HUES6 (cell line): ENCODE measurements around the gene TMEM42.
A peak's percentile ranks its signal among the peaks of the same experiment; 100 is the strongest.
"Not testable (repeated sequence)": the region's sequence is repeated elsewhere in the genome, so short reads cannot be mapped to it uniquely, and the experiment has no call there.

Source experiments
- H3K27ac ChIP-seq: 2 replicates; pipeline ENCODE4 v1.7.0; 2013; ENCODE audit warnings: low read depth, mild to moderate bottlenecking, low read length, inconsistent platforms
- H3K27me3 ChIP-seq: 2 replicates; pipeline ENCODE4 v1.6.1; 2013; ENCODE audit warnings: low read length; ENCODE audit not compliant: control insufficient read depth, insufficient read depth
- H3K36me3 ChIP-seq: 2 replicates; pipeline ENCODE4 v1.6.1; 2013; ENCODE audit warnings: low read length; ENCODE audit not compliant: control insufficient read depth, insufficient read depth
- H3K4me1 ChIP-seq: 2 replicates; pipeline ENCODE4 v1.6.1; 2013; ENCODE audit warnings: low read length; ENCODE audit not compliant: control insufficient read depth, insufficient read depth
- H3K4me3 ChIP-seq: 2 replicates; pipeline ENCODE4 v1.5.1; 2013; ENCODE audit warnings: low read depth, low read length
- H3K9ac ChIP-seq: one replicate; pipeline ENCODE4 v1.6.1; 2013; ENCODE audit warnings: mild to moderate bottlenecking, low read length
- H3K9me3 ChIP-seq: 2 replicates; pipeline ENCODE4 v1.6.1; 2013; ENCODE audit warnings: low read depth, low read length; ENCODE audit not compliant: control insufficient read depth, insufficient read depth

TMEM42 gene

GRCh38 chr3:44842376-44842775, 19.3 kb upstream of the TMEM42 start:
- Histone ChIP-seq H3K27me3 (no peaks in the 10 kb centered on the region), H3K9me3 (no peaks in the 10 kb centered on the region), H3K36me3 (peaks cover 84% of the 10 kb centered on the region), H3K9ac (no peak overlapping the region), H3K4me1 (no peaks in the 10 kb centered on the region), H3K27ac (no peak overlapping the region), H3K4me3 (no peak overlapping the region)

- Histone ChIP-seq H3K9me3 (no peaks in the 10 kb centered on the region), H3K4me1 (no peaks in the 10 kb centered on the region), H3K9ac (no peak overlapping the region), H3K4me3 (no peak overlapping the region), H3K27me3 (no peaks in the 10 kb centered on the region), H3K27ac (no peak overlapping the region; the same call in 1 of the 2 replicates), H3K36me3 (peaks cover 75% of the 10 kb centered on the region)
Measured at GRCh38 chr3:44845528-44846520, 15.9 kb upstream of the TMEM42 start.

DNA sequence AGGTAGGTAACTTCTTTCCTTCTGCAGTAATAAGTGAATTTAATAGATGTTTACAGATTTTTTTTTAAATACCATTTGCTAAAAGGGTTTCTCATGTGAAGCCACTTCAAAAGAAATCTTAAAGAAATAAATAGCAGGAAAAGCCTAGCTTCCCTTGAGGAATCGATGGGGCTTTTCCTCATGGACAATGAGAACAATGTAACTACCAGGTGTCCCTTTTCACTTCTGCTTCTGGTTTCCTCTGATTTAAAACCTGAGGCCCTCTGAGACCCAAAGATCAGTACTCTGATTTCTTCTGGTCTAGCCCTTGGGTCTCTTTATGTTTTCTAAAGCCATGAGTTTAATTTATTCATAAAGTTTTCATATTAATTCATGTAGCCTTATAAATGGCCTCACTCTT, 13.1 kb upstream of the TMEM42 start:
- Histone ChIP-seq H3K4me3 (no peak overlapping the region), H3K4me1 (no peaks in the 10 kb centered on the region), H3K36me3 (peaks cover 78% of the 10 kb centered on the region), H3K27me3 (no peaks in the 10 kb centered on the region), H3K27ac (no peak overlapping the region), H3K9me3 (no peaks in the 10 kb centered on the region), H3K9ac (no peak overlapping the region)

DNA sequence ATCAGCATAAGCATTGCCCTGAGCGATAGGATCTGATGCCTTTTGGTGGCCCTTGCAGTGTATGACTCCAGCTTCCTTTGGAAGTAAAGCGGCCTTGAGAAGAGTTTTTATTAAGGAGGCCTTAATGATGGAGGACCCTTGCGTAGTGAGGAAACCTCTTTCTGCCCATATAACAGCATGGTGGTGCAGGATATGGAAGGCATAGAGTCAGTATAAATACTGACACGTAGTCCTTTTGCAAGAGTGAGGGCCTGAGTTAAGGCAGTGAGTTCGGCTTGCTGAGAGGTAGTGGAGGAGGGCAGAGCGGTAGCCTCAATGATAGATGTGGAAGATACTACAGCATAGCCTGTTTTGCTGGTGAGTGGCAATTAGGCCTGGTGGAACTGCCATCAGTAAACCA, 5.0 kb upstream of the TMEM42 start:
- not testable (repeated sequence) for H3K27ac ChIP-seq, H3K9ac ChIP-seq, H3K4me1 ChIP-seq, H3K27me3 ChIP-seq, H3K9me3 ChIP-seq, H3K4me3 ChIP-seq
- H3K36me3 ChIP-seq: peaks cover 31% of the 10 kb centered on the region

- Histone ChIP-seq H3K9me3 (no peaks in the 10 kb centered on the region; the same call in 1 of the 2 replicates), H3K4me3 (no peak overlapping the region), H3K36me3 (peaks cover 7% of the 10 kb centered on the region), H3K27ac (no peak overlapping the region), H3K4me1 (peaks cover 5% of the 10 kb centered on the region), H3K9ac (no peak overlapping the region), H3K27me3 (no peaks in the 10 kb centered on the region)
Measured at GRCh38 chr3:44860117-44860516, 1.6 kb upstream of the TMEM42 start.

DNA sequence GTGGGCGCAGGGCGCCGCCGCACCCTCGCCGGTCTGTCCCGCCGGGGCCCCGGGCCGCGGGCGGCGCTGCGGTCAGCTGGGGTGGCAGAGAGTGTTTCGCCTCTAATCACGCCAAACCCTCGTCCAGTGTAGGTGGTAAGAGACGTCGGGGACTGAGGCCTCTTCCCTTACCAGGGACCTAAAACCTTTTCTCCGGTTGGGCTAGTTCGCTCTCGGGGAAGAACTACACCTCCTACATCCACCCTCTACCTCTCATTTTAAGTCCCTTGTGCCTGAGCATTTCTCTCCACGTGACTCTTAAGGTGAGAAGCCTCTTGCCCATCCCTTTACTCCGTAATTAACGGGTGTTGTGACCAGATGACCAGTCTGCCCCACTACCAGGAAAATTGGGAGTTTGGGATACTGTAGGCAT, 520 bp downstream of the TMEM42 start:
- H3K4me1 ChIP-seq: peaks cover 5% of the 10 kb centered on the region
- no peaks in the 10 kb centered on the region for H3K27me3 ChIP-seq
- H3K9ac ChIP-seq: peak overlapping the region; percentile 74
- H3K9me3 ChIP-seq: no peaks in the 10 kb centered on the region
- H3K36me3 ChIP-seq: peaks cover 16% of the 10 kb centered on the region
- no peak overlapping the region for H3K27ac ChIP-seq
- H3K4me3 ChIP-seq: peak overlapping the region; percentile 56

DNA sequence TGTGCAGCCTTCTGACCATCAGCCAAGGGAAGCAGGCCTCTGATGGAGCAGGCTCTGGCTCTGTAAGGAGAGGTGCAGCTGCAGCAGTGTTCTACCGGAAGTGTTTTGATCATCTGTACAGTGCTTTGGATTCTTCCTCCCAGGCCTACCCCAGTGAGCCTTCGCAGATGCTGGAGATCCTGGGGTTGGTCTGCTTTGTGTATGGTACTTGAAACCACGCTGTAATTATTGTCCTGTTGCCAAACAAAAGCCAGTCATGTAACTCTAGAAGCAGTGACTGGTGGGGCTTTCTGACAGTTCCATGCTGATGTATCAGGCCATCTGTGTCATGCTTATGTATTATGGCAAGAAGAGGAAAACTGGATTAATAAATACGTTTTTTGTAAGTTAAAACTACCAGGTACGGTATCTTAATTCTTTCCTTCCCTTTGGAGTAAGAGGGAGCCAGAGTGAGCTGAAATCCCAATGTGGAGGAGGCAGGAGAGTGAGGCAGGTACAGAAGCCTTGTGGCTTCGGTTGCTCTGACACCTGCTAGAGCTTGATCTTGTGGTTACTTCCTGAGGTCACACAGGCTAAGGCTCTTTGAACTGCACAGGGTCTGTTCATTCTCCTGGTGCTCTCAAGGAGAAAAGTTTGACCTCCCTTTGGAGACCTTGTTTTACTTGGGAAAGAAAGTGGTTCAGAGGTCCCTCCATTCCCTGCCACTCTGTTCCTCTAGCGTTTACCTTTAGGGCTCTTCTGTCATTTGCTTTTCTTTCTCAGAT, 3.7 kb downstream of the TMEM42 start:
- Histone ChIP-seq H3K9ac (no peak overlapping the region), H3K27me3 (no peaks in the 10 kb centered on the region), H3K4me3 (no peak overlapping the region), H3K36me3 (peaks cover 16% of the 10 kb centered on the region), H3K9me3 (no peaks in the 10 kb centered on the region; the same call in 1 of the 2 replicates), H3K27ac (no peak overlapping the region), H3K4me1 (peaks cover 5% of the 10 kb centered on the region)

DNA sequence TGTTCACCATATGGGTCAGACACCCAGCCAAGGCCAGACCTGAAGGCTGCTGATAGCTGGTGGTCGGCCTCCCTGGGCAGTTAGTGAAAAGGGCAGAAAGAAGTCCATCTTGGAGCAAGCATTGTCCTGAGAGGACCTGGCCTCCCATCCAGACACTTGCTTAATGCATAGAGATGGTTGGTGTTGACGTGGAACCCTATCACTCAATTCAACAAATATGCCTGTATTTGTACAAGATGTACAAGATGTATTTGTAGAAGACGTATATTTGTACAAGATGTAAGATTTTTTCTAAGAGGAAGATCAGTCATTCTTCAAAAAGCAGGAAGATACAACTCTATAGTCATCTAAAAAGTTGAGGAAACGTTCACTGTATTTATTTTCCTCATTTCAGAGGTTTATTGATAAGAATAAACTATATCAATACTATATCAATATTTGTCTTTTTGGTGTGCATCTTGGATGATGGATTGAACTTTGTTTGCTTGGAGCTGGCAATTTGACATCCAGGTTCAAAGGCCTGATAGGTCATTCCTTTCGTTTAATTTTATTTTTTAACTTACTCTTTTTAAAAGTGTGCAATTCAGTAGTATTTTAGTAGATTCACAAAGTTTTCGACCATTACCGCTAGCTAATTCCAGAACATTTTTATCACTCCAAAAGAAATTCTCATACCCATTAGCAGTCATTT, 5.9 kb downstream of the TMEM42 start:
- no peaks in the 10 kb centered on the region; the same call in 1 of the 2 replicates for H3K9me3 ChIP-seq
- H3K9ac ChIP-seq: no peak overlapping the region
- no peaks in the 10 kb centered on the region for H3K27me3 ChIP-seq
- H3K27ac ChIP-seq: no peak overlapping the region
- peaks cover 16% of the 10 kb centered on the region for H3K36me3 ChIP-seq
- peaks cover 3% of the 10 kb centered on the region for H3K4me1 ChIP-seq
- no peak overlapping the region for H3K4me3 ChIP-seq

DNA sequence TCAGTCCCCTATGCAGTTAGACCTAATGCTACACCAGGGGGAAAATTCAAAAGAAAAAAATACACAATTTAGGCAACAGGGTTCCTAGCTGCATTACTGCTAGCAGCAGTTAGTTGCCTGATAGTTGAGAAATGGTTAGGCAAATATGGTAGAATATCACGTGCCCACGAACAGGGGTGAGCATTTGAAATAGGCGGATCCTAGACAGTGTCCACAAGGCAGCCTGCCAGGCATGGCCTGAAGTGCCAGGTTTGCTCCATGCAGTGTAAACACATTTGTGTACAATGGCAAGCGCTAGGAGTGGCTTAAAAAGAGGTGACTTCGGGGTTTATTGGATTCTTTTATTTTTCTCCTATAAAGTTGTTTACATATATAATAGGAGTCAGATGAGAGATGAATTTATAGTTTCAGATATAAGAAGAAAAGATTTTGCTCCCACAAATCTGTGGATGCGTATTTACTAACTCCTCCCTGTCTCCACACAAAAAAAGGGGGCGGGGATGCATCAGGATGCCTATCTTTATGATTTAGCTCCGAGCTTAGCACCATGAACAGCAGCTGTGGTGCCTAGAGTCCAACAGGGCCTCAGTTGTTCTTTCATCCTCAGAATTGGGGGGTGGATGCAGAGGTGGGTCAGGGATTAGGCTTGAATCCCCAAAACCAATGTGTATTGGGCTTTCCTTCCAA, 8.8 kb downstream of the TMEM42 start:
- H3K27ac ChIP-seq: no peak overlapping the region
- H3K36me3 ChIP-seq: peaks cover 5% of the 10 kb centered on the region; the same call in 1 of the 2 replicates
- H3K9me3 ChIP-seq: no peaks in the 10 kb centered on the region; the same call in 1 of the 2 replicates
- no peaks in the 10 kb centered on the region for H3K27me3 ChIP-seq
- H3K4me3 ChIP-seq: no peak overlapping the region
- no peak overlapping the region for H3K9ac ChIP-seq
- no peaks in the 10 kb centered on the region for H3K4me1 ChIP-seq

GRCh38 chr3:44874308-44874707, 12.6 kb downstream of the TMEM42 start, which contains the start of gene TGM4:
Gene TGM4 (plus strand): TSS chr3:44874608. CDS start chr3:44874679, 71 bp downstream.
- Histone ChIP-seq H3K36me3 (no peaks in the 10 kb centered on the region), H3K27me3 (no peaks in the 10 kb centered on the region), H3K27ac (no peak within 1 kb of the TSS), H3K9me3 (no peaks in the 10 kb centered on the region), H3K4me3 (no peak within 1 kb of the TSS), H3K4me1 (no peaks in the 10 kb centered on the region), H3K9ac (no peak within 1 kb of the TSS)
